NCI-H187 treated with DMSO at 0.1 percent for 48 hours (cell line): ENCODE results near the gene KLHL17.

Experiments used
- DNase-seq: peaks from one replicate; lab custom pipeline; 2025; lab: John Stamatoyannopoulos, UW

The KLHL17 gene

DNA sequence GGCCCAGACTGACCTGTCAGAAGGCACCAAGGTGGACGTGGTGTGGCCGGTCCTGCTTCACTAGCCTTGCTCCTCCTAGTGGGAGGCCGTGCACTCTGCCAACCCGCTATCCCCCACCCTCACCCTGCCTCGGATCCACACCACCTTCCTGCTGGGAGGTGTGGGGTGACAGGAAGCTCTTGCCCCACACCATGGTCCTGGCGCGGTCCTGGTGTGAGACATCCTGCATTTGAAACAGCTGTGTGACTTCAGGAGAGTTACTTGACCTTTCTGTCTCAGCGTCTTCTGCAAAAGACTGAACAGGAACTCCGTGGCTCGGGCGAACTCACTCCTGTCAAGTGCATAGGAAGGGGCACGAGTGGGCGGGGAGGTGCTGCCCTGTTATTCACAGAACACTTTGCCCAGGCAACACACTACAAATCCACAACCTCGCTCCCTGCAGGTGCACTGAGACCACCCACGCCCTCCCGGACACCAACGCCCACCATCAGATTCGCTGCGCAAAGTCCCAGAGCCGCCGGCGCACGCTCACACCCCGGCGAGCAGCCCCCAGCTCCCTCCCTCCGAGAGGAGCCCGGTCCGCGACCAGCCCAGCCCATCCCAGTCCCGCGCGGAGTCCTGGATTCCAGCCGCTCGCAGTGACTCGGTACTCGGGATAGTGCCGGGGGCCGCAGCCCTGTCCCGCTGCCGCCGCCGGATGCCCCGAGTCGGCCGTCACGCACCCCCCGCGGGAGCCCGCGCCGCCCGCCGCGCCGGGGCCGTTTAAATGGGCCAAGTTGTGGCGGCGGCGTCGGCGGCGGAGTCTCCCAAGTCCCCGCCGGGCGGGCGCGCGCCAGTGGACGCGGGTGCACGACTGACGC lies 37.0 kb upstream of the KLHL17 start, which contains the start of gene SAMD11:
Gene SAMD11, plus strand, starts transcription at position 793 of the 860 bp plus-strand sequence. CDS start 509 bp downstream, outside the sequence.
- no peak for DNase-seq

- DNase-seq = no peak
These were observed 36.3 kb upstream of the KLHL17 start for GRCh38 chr1:923991-924655.

DNA sequence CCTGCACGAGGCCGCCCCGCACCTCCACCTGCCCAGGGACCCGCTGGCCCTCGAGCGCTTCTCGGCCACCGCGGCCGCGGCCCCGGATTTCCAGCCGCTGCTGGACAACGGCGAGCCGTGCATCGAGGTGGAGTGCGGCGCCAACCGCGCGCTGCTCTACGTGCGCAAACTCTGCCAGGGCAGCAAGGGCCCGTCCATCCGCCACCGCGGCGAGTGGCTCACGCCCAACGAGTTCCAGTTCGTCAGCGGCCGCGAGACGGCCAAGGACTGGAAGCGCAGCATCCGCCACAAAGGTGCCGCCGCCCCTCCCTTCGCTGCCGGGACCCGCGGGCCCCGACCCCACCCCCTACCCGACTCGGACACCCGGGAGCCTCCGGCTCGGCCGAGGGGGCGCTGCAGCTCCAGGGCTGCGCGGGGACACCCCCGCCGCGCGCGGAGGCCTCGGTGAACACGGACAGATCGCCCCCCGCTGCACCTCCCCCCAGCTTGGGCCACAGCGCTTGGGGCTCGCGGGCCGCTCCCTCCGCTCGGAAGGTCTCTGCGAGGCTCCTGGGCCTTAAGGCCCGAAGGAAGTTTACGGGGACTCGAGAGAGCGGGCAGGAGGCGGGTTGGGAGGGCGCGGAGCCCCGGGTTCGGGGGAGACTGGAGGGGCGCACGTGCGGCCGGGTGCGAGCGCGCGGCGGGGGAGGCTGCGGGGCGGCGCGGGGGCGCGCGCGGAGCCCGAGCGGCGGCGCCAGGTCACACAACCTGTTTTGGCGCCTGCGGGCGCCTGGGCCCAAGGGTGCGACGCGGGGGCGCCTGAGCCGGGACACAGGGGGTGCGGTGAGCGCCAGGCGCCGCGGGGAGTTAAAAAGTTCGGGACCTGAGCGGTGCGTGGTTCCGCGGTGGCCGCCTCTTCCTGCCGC lies 35.5 kb upstream of the KLHL17 start:
- no peak for DNase-seq

GRCh38 chr1:925561-926421 lies 34.6 kb upstream of the KLHL17 start:
- DNase-seq = no peak

- DNase-seq = no peak
These were observed 33.1 kb upstream of the KLHL17 start for GRCh38 chr1:927234-927633.

- DNase-seq = no peak
These were observed 32.6 kb upstream of the KLHL17 start for GRCh38 chr1:927748-928147.

GRCh38 chr1:928825-929661 lies 31.3 kb upstream of the KLHL17 start:
- no peak for DNase-seq

DNA sequence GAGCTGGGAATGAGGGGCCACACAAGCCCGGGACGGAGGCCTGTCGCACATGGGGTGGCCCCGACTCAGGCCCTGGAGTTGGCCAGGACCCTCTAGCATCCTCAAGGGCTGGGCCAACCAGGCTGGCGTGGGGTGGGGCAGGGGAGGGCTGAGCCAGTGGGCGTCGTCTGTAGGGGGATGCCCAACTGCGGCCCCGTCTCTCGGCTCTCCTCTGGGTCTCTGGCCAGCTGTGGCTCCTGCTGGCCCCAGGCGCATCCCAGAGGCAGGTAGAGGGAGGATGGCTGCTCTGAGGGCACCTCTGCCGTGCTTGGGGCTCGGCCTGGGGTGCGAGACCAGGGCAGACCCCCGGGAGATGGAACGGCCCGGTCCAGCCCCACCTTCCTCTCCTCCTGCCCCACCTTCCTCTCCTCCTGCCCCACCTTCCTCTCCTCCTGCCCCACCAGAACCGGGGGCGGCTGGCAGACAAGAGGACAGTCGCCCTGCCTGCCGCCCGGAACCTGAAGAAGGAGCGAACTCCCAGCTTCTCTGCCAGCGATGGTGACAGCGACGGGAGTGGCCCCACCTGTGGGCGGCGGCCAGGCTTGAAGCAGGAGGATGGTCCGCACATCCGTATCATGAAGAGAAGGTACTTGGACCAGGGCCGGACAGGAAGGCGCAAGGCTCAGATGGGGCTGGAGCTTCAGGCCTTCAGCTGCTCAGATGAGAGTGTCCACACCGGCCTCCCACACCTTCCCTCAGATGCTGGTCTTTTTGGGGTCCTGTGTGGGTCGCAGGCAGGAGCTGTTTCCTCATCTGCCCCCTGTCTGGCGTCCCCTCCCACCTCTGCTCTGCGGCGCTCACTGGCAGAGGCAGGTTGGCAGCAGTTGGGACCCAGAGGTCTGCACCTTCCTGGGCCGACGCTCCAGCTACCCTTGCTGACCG lies 30.4 kb upstream of the KLHL17 start:
- DNase-seq = no peak

- no peak for DNase-seq
These were observed 29.7 kb upstream of the KLHL17 start for GRCh38 chr1:930633-931138.

DNA sequence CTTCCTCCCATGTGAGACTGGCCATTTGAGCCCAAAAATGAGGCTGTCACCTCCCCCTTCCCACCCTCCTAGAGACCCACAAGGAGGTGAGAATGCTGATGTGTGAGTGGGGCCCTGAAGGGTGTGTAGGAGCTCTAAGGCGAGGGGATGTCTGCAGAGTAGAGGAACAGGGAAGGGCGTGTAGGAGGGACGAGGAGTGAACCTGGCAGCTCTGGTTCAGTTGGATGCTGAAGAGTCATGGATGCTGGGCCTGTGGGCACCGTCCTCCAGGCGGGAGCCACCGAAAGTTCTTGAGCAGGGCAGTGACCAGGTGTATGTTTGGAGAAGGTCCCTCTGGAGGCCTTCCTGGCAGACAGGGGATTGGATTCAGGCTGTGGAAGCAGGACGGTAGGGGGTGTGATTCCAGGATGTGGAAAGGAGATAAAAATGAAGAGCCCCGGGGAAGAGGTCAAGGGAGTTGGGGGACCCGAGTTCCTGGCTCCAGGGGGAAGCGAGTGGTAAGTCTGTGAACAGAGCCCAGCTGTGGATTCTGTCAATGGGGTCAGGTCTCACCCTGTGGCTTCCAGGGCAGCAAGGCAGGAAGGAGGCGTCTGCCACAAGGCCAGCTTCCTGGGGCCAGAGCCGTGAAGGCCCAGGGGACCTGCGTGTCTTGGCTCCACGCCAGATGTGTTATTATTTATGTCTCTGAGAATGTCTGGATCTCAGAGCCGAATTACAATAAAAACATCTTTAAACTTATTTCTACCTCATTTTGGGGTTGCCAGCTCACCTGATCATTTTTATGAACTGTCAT lies 28.8 kb upstream of the KLHL17 start:
- no peak for DNase-seq

DNA sequence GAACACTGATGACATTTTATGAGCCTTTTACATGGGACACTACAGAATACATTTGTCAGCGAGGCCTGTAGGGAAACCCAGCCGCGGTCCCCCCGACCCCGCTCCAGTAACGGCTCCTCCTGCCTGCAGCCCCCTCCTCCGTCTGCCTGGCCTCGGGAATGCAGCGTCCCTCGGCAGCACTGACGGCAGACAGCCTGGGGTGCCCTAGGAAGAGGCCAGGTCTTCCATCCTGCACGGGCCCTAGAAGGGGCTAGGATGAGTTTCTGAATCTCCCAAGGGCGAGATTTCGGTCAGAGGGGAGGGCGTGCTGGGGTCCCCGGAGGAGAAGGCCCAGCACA lies 28.2 kb upstream of the KLHL17 start:
- DNase-seq = no peak

- no peak for DNase-seq
These were observed 27.4 kb upstream of the KLHL17 start for GRCh38 chr1:932776-933602.

DNA sequence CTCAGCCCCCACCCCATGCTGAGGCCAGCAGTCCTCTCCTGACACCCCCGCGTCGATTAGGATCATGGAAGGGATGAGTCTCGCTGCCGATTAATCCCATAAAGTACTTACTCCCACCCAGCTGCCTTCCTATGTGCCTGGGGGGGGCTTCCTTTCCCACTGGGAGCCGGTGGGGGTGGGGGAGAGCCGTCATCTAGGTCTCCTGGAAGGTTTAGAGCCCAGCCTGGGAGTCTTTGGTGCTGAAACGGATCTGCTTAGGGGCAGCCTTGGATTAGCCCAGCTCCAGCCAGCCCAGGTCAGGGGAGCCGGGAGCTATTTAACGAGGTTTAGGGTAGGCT lies 26.8 kb upstream of the KLHL17 start:
- DNase-seq = no peak

DNA sequence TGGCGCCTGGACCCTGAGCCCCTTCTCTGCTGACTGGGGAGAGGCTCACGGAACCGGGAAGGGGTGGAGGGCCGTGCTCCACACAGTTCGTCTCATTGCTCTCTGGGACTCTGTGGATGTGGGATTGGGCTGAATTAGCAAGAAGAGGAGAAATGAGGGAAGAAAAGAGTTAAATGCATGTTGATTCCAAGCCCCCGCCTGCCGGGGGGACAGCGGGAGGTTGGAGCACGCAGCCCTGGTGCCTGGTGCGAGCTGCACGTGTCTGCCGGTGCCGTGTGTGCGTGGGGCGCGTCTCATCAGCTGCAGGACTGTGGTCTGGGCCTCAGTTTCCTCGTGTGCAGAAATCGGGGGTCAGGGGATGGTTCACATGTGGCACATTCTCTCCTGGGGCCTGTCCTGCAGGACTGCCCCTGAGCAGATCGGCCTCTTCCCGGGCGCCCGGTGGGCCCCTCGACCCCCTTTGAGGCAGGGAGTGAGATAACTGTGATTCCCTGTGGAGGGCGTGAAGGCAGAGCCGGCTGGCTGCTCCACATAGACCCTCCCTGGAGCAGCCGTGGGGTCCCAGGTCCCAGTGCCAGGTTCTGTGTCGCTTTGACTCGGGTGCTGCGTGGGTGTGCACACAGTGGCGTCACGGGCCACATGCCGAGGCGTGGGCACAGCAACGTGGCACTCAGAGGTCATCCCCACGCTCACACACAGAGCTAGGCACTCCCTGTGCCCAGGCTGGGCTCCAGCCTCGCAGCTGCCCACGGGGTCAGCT lies 25.2 kb upstream of the KLHL17 start:
- no peak for DNase-seq

DNA sequence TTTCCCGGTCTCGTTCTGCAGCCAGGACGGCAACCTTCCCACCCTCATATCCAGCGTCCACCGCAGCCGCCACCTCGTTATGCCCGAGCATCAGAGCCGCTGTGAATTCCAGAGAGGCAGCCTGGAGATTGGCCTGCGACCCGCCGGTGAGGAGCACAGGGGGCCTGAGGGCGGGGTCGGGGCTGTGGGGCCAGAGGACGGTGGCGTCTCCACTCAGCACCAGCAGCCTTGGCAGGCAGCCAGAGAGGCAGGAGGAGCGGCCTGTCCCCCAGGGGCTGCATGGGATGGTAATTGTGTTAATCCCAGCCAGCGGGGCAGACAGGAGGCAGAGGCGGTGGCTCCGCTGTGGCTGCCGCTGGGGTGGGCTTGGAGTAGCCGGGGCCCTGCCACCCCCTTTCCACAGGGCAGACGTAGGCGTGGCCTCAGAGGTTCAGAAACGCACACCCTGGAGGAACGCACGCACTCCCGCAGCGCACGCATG lies 24.6 kb upstream of the KLHL17 start:
- peak; percentile 36 for DNase-seq

DNA sequence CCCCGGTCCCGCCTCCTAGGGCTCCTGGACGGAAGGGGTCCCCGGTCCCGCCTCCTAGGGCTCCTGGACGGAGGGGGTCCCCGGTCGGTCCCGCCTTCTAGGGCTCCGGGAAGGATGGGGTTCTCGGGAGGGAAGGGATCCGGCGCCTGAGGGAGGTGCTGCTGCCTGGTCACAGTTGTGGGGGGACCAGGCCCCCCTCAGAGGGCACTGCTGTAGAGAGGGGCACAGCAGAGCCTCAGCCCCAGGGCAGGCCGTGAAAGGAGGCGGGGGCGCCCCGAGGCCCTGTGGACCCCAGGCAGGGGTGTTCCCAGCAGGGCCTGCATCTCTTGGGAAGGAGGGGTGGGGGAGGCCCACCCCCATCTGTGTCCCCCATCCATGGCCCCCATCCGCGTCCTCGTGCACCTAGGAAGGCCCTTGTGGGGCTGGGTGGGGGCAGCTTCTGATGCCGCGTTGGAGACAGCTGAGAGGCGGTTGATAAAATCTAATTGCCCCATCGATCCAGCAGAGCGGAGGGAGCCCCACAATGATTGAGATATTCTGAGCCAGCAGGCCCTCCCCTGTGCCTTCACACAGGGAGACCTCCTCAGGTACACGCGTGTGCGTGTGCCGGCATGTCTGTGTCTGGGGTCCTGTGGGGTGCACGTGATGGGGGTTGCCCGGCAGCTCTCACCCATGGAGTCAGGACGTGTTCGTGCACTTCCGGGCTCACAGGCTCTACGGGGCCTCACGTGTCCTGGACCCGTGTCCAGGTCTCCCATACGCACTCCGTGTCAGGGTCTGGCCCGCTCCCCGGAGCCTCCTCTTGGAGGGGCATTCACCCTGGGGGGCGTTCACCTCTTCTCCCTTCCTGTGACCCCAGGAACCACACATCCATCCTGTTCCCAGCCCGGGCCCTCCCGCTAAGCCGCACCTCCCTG lies 23.8 kb upstream of the KLHL17 start:
- DNase-seq = no peak
